BJ (cell line): ENCODE results near the gene GABRB2. TPM values are rescaled to one million over a fixed set of nuclear protein-coding genes. Genes with fewer than 3 reads are reported as not detected.

Experiments used
- CTCF ChIA-PET: fragments of 350-600 bp; formaldehyde crosslinking; extraction: SDS; loops from one replicate; lab custom pipeline; 2021; ENCODE audit warnings: antibody characterized with exemption, inconsistent platforms; lab: Yijun Ruan, JAX
- POLR2A ChIA-PET: fragments of 300-600 bp; sonication (Branson Sonifier 250); formaldehyde crosslinking; extraction: SDS; loops from one replicate; lab custom pipeline; 2021; ENCODE audit warnings: antibody characterized with exemption; lab: Charles Lee
- DNase-seq: peaks from one replicate; pipeline ENCODE4 v3.0.0-alpha.2; 2011; ENCODE audit warnings: low read depth
- H3K27me3 ChIP-seq: 2 replicates; pipeline ENCODE4 v1.6.0; 2011; ENCODE audit warnings: low read length; ENCODE audit not compliant: control insufficient read depth, insufficient read depth
- H3K36me3 ChIP-seq: 2 replicates; pipeline ENCODE4 v1.5.1; 2011; ENCODE audit warnings: low read length; ENCODE audit not compliant: control insufficient read depth, insufficient read depth
- H3K4me3 ChIP-seq: 2 replicates; pipeline ENCODE4 v1.5.1; 2011; ENCODE audit warnings: low read depth, mild to moderate bottlenecking, control low read depth, low read length
- polyA plus RNA-seq: library from polyadenylated mRNA; depleted of rRNA; stranded (reverse); fragments of >200 nt; gene quantifications from 2 replicates; pipeline ENCODE4 v1.2.3, GENCODE V29; 2011
- TF ChIP-seq, protein P1 (sequence below): IDR thresholded peaks from 2 replicates; pipeline ENCODE4 v1.5.1; 2011; ENCODE audit warnings: low read depth, mild to moderate bottlenecking, control low read depth, inconsistent platforms, low read length, moderate library complexity; ENCODE audit not compliant: insufficient read depth

The GABRB2 gene
- polyA plus RNA-seq, 1 experiment: not detected

DNA sequence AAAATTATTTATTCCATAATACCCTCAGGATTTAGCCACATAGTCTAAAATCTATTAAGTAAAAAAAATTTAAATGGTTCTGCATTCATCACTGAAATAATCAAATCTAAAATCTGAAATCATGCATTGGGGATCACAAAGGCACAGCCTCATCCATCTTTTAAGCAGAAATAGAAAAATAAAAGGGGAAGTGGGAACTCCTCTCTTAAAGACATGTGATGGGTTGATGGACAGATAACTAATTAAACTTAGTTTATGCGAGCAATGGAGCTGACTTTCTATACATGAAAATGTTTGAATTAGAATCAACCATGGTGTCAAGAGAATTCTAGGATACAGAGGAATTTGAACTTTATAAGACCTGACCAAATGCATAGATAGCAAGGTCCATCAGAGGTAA, 170.5 kb downstream of the GABRB2 start:
- ChIA-PET CTCF (interaction anchor here (0.7 kb wide), 1 partner anchor 939 kb away, joined by 3 read pairs; no protein-coding TSS in a partner anchor), POLR2A (no interaction called here)
- TF ChIP-seq, protein P1, sequence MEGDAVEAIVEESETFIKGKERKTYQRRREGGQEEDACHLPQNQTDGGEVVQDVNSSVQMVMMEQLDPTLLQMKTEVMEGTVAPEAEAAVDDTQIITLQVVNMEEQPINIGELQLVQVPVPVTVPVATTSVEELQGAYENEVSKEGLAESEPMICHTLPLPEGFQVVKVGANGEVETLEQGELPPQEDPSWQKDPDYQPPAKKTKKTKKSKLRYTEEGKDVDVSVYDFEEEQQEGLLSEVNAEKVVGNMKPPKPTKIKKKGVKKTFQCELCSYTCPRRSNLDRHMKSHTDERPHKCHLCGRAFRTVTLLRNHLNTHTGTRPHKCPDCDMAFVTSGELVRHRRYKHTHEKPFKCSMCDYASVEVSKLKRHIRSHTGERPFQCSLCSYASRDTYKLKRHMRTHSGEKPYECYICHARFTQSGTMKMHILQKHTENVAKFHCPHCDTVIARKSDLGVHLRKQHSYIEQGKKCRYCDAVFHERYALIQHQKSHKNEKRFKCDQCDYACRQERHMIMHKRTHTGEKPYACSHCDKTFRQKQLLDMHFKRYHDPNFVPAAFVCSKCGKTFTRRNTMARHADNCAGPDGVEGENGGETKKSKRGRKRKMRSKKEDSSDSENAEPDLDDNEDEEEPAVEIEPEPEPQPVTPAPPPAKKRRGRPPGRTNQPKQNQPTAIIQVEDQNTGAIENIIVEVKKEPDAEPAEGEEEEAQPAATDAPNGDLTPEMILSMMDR: no peak

DNA sequence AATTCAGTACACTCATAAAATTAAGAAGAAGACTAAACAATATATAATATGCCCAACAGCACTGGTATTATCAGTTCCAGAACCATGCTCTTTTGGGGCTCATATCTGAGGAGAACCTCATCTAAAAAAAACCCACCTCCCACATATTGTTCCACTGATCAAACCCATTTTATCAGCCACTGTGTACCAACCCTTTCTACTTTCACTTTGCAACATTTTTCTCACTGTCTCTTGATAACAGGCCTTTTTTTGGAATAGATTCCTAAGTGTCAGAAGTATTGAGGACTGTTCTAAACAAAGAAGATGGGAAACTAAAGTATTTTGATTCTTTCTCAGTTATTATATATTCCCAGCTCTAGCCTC, 173.2 kb downstream of the GABRB2 start:
- TF ChIP-seq, protein P1: no peak
- no peak for DNase-seq
- Histone ChIP-seq H3K36me3 (no peaks in the 10 kb centered on the region), H3K27me3 (no peaks in the 10 kb centered on the region), H3K4me3 (no peak overlapping the region)
- POLR2A ChIA-PET: no interaction called here
- CTCF ChIA-PET: no interaction called here

More for the DNA sequence above, 170.5 kb downstream of the GABRB2 start:
- no peaks in the 10 kb centered on the region for H3K36me3 ChIP-seq
- DNase-seq: no peak
- no peak overlapping the region for H3K4me3 ChIP-seq
- H3K27me3 ChIP-seq: no peaks in the 10 kb centered on the region

DNA sequence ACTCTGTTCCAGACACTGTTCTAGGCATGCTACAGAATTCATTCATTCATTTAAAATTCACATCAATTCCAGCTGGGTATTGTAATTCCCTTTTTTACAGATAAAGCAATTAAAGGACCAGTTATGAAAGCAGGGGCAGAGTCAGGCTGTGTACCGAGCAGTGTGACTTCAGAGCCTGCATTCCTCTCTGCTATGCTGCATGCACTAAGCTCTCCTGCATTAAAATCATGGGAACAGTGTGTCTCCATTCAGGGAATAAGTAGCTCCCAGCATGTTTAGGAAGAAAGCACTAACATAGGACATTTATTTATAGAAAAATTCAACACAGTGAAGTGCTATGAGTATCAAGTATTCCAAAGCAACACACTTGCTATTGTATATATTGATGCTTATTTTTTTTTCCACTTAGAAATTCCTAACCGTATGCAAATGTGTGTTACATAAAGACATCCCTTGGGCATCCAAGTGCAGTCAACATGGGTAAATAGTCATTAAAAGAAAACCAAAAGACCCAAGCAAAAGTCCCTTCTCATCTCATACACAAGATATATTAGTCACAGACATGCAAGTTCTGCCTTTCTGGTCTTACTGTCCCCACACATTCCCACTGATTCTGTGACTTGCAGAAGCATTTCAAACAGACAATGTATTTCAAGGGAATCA, 173.7 kb downstream of the GABRB2 start:
- Histone ChIP-seq H3K27me3 (no peaks in the 10 kb centered on the region), H3K4me3 (no peak overlapping the region), H3K36me3 (no peaks in the 10 kb centered on the region)
- no peak for DNase-seq
- TF ChIP-seq, protein P1: no peak
- ChIA-PET CTCF (no interaction called here), POLR2A (no interaction called here)

DNA sequence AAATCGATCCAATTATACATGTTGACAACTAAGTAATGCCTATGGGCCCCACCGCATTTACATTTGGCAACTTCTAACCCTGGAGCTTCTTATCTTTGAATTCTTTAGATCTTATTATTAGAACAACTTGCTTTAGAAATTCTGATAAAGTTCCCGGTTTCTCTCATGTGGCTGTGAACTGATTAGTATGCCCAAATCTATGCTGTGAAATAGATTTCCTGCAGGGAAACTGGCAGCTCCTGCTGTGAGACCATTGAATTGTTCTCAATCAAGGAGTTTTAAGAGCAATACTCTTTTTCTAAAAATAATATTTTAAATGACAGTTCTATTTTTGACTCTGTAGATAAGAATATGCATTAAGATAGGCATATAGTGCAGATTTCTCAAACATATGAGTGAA, 177.5 kb downstream of the GABRB2 start:
- POLR2A ChIA-PET: no interaction called here

DNA sequence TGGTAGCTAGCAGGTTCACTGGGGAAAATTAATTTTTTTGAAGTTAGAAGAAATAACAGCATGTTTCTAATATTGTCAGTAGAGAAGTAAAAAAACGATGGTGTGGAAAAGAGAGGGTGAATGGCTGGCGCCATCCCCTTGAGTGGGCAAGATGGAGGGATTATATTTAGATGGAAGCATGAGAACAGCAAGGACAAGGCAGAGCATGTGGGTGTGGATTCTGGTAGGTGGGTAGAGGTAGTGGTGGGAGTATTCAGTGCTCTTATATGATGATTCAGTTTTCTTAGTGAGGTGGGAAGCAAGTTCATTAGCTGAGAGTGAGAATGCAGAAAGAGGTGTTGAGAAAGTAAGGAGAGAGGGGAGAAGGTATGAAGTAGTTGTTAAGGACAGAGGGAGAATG, 188.1 kb downstream of the GABRB2 start:
- DNase-seq: no peak
- CTCF ChIA-PET: interaction anchor here (0.6 kb wide), 1 partner anchor 47 kb away, joined by 3 read pairs; no protein-coding TSS in a partner anchor
- TF ChIP-seq, protein P1: no peak
- Histone ChIP-seq H3K27me3 (no peaks in the 10 kb centered on the region), H3K4me3 (no peak overlapping the region), H3K36me3 (no peaks in the 10 kb centered on the region)
- POLR2A ChIA-PET: no interaction called here

More for the DNA sequence above, 177.5 kb downstream of the GABRB2 start:
- CTCF ChIA-PET: no interaction called here
- Histone ChIP-seq H3K4me3 (no peak overlapping the region), H3K27me3 (no peaks in the 10 kb centered on the region), H3K36me3 (no peaks in the 10 kb centered on the region)
- TF ChIP-seq, protein P1: no peak
- DNase-seq: no peak
